GM18868 (cell line): ENCODE results near the gene ZHX3.
"Not testable (repeated sequence)": the region's sequence is repeated elsewhere in the genome, so short reads cannot be mapped to it uniquely, and the experiment has no call there.

Experiments
- ATAC-seq: cut with Tn5 transposase; IDR thresholded peaks from one replicate; pipeline ENCODE4 v1.9.1; 2021; ENCODE audit warnings: mild to moderate bottlenecking, moderate library complexity; ENCODE audit not compliant: unreplicated experiment

The ZHX3 gene

DNA sequence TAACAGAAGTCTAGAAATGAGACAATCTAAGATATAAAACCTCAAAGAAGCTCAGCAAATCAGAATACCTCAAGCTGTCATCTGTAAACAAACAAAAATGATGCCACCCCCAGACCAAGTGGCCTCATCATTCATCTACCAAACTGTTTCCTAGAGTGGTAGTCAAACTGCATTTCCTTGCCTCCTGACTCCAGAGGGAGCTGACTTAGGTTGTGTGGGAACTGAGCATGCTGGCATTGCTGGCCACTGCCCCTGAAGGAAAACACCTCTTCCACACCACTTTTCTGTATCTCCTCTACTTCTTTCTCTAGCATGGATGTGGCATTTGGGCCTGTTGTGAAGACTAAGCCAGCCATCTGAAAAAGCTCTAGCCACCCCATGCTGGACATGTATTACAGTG is 56.3 kb downstream of the ZHX3 start:
- ATAC-seq, result no peak

DNA sequence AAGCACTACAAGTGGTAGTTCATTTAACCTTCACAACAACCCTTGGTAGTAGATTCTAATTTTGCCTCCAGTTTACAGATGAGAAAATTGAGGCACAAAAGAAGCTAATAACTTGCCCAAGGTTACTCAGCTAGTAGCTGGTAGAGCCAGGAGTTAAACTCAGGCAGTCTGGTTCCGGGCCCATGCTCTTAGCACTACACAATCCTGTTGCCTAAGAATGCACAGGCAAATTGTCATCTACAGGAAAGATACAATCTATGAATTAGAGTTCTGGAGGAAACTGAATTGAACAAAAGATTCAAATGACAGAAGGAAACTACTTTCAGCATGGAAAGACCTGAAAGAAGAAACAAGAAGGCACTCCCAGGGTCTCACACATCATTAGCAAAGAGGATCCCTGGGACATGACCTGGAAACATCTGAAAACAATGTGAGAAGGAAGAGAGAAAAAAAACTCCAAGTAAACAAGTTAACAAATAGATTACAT is 56.8 kb downstream of the ZHX3 start:
- no peak for ATAC-seq

DNA sequence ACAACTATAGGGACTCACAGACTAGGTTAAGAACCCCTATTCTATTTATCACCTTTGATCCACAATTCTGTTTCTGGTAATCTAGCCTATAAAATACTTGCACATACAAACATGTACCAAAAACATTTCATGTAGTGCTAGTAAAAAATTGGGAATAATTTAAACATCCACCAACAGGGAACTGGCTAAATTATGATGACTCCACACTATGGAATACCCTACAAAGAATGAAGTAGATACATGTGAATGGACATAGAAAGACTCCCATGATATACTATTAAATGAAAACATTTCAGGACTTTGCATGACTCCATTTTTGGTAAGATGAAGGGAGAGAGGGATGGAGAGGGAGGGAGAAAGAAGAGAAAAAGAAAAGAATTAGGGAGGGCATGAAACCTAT is 58.2 kb downstream of the ZHX3 start:
- no peak for ATAC-seq

DNA sequence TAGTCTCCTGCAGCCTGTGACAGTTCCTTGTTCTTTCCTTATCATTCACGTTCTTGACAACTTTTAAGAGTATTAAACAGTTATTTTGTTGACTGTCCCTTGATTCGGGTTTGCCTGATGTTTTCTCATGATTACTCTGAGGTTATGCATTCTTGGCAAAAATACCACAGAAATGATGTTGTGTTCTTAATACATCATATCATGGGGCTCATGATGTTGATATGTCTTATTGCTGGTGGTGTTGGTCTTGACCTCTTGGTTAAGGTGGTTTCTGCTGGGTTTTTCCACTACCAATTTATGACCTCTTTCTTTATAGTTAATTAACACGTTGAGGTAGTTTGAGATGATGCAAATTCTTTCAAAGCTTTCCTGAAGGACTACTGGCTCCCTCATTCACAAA is 59.1 kb downstream of the ZHX3 start:
- no peak for ATAC-seq

DNA sequence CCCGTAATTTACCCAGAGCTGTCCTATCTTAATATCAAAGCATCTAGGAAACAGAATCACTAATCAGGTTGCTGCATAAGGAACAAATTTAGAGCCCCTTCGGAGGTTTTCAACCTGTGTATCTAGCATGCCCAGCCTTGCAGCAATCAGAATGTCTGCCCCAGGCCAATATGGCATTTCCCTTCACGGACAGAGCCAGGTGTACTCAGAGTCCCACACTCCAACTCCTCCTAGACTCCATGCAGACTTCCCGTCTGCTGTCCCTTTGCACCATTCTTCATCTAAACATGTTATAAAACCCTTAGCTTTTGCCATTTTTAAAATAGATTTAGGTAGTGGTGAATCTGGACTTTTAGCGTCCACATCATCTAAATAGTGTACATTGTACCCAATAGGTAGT is 61.0 kb downstream of the ZHX3 start:
- no peak for ATAC-seq

DNA sequence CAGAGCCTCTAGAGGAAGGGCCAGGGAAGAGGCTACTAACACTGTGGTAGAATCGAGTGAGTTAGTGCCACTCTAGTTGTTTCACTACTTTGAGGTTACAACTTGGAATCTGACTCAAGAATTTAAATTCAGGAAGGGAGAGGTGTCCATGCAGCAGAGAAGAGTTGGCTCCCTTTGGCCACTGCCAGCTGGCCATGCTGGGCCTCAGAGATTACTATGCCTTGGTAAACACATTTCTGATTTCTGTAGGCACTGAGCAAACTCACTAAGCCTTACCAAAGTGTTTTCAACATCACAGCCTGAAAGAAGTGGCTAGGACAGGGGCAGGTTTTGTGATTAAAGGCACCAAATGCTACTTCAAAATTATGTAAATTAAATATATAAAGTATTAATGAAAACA is 61.9 kb downstream of the ZHX3 start:
- no peak for ATAC-seq

DNA sequence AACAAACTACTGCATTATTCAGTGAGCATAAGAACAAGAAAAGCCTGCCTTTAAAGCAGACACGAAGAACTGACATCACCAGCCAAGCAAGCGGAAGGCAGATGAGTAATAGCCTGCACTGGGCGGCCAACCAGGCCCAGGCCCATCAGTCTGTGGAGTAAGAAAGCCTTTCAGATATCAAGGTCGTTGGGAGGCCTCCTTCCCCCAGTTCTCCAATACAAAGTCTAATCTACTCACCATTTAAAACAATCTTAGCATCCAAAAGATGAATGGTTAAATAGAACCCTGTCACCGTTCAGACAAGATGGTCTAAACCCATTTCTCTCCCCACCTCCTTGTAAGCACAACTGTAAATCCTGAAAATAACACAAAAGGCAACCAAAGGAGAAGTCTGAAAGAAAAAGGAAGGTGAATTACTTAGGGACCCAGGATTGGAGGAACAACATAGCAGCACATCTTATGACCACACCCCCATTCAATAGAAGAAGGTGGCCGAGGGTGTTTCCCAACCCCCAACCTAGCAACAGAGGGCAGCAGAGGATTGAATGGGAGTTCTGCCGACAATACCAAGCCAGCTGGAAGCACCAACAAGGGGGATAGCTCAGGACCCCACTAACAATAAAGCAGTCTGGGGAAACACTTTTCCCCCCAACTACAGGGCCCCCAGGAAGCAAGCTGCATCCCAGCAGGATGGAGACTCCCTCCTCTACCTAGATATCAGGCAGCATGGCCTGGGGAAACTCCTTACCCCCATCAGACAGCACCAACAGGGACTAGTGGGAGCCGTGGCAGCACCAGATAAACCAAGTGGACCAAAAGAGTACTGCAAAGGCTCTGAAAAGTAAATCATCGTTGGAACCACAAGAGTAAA is 67.9 kb downstream of the ZHX3 start:
- peak; percentile 66 for ATAC-seq

DNA sequence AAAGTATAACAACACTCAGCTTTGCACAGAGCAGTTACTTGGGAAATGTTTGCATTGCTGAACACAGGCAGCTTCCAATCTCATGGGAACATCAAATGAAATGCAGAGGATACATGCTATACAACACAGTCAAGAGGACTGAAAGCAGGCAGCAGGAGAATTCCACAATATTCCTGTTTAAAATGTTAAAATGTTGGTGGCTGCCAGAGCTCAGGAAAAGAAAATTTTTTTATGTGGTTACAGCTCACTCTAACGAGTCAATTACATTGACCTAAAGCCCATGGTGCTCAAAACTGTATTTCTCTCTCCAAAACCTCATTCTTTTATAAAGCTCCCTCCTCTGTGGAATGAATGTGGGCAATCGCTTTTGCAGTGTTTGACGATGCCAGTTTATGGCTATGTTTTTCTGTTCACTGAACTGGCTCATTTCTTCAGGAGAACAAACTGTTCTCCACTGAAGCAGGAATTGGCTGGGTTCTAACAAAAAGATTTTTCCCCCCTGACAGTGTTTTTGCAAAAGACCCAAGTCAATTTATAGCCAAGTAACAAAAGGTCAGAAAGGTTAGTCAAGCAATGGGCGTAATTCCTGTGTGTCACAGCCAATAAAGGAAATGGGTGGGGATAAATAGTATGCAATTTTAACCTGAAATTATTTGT is 69.0 kb downstream of the ZHX3 start:
- ATAC-seq, result no peak

DNA sequence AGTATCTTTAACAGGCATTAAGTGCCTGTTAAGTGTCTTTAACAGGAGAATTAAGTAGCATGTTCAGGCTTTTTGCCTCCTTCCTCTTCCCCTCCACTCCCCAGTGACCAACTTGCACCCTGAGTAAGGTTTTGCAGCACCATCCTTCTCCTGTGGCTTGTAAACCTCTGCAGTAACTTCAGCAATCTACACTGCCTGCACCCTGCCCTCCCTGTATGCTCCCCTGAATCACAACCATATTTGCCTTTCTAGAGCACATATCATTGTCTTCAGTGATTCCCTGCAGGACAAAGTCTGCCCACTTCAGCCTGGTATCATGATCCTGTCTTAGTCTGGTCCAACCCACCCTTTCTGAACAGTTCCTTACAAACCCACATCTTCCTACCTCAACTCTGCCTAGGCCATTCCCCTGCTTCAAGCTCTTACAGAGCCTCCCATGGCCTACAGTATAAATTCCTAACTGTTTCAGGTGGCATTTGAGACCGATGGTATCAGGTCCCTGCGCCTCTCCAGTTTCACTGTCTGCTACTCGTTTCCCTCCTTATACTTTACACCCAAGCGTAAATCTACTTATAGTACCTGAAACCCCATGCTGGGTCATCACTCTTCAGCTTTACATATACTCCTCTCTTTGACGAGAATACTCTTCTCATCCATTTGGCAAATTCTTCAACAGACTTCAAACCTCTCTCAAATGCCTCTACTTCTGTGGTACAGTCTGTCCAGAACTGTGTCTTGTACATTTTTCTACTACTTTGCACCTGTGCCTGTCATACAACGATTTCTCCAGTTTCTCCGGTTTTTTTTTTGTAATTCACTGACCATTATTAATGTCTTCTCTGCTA is 69.8 kb downstream of the ZHX3 start:
- ATAC-seq, result no peak

DNA sequence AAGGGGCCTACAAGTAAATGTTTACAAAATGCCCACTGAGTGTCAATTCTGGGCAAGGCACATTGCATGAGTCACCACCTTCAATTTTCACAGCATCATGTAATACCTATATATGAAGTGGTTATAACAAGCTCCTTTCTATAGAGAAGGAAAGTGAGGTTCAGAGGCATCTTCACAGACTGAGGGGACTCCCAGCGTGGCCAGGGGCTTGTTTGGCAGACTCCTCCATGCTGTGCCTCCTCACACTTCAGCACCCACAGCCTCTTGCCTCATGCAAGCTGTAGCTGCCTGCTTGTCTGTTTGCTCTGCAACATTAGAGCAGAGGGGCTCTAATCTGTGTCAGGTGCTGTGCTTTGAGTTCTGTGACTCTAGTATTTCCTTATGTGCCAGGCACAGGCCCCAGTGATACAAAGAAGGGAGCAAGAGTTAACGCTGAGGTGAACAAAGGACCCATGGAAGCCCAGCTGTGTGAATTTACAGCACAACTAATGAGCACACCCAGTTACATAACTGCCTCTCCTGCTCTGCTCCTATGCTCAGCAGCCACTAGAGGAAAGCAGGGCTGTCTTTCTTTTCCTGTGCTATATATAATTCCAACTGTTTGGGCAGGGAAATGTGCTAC is 72.3 kb downstream of the ZHX3 start:
- peak; percentile 35 for ATAC-seq

DNA sequence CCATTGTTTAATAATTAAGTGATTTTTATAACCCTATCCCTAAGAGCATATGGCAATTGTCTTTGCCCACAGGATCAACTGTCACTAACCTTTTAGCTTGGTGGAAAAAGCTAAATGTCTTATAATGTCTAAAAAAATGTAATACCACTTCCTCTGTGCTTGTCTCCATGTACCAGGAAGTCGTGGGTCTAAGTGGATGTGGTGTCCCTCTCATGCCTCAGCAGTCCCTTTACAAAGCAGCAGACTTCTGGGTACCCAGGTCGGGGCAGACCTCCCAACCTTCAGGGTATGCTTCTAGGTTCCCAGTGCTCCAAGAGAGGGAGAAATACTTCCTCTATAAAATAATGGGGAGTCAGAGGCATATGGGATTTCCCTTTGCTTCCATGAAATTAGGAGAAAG is 74.7 kb downstream of the ZHX3 start:
- ATAC-seq, result no peak

DNA sequence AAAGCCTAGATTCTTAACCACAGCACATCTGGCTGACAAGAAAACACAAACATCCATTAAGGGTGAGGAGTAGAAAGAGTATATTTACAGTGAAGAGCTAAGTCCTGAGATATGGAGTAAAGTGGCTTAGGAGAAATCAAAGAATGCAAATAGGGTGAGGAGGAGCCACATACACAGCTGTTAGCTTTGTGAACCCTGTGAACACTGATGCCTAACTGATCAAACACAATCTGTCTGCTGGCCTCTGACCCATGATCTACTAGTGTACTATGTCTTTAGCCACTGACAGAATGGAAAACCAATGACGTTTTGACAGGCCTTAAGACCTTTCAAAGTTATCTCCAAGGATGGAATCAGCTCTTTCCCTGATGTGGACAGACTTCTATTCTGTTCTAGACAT is 75.2 kb downstream of the ZHX3 start:
- no peak for ATAC-seq

DNA sequence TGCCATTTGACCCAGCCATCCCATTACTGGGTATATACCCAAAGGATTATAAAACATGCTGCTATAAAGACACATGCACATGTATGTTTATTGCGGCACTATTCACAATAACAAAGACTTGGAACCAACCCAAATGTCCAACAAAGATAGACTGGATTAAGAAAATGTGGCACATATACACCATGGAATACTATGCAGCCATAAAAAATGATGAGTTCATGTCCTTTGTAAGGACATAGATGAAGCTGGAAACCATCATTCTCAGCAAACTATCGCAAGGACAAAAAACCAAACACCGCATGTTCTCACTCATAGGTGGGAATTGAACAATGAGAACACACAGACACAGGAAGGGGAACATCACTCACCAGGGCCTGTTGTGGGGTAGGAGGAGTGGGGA is 80.3 kb downstream of the ZHX3 start:
- not testable (repeated sequence) for ATAC-seq

DNA sequence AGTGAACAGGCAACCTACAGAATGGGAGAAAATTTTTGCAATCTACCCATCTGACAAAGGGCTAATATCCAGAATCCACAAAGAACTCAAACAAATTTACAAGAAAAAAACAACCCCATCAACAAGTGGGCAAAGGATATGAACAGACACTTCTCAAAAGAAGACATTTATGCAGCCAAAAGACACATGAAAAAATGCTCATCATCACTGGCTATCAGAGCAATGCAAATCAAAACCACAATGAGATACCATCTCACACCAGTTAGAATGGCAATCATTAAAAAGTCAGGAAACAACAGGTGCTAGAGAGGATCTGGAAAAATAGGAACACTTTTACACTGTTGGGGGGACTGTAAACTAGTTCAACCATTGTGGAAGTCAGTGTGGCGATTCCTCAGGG is 80.7 kb downstream of the ZHX3 start:
- ATAC-seq, result not testable (repeated sequence)

DNA sequence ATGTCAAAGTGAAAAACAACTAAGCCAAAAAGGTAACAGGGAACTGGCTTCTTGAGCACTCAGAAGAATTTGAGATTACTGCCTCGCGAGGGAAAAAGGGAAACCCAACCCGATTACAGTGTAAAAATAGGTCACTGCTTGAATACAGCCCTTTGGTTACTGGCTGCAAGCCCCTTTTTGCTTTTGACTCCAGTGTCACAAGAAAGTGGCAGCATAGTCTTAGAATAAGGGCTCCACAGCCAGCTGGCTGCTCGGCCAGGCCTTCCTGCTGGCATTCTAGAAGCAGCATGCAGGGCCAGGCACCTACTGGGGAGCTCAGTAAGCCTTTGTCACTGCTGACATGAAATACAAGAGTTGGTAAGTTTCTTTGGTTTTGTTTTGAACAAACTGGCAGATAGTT is 83.0 kb downstream of the ZHX3 start:
- no peak for ATAC-seq

DNA sequence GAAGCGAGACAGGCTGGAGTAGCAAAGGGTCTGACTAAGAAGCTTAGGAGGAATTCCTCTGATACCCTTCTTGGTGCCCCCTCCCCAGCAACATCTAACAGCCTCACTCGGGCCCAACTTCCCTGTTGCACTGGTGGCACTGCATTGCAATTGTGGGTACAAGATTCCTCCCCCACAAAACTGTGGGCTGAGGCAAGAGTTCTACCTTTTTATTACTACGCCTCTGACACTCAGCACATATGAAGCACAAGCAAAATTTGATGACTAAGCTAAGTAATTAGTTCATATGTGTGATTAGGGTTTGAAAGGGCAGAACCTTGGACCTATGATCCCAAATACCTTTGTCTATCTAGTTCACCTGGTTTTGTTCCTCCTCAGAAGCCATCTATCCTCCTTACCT is 83.5 kb downstream of the ZHX3 start:
- ATAC-seq, result no peak

DNA sequence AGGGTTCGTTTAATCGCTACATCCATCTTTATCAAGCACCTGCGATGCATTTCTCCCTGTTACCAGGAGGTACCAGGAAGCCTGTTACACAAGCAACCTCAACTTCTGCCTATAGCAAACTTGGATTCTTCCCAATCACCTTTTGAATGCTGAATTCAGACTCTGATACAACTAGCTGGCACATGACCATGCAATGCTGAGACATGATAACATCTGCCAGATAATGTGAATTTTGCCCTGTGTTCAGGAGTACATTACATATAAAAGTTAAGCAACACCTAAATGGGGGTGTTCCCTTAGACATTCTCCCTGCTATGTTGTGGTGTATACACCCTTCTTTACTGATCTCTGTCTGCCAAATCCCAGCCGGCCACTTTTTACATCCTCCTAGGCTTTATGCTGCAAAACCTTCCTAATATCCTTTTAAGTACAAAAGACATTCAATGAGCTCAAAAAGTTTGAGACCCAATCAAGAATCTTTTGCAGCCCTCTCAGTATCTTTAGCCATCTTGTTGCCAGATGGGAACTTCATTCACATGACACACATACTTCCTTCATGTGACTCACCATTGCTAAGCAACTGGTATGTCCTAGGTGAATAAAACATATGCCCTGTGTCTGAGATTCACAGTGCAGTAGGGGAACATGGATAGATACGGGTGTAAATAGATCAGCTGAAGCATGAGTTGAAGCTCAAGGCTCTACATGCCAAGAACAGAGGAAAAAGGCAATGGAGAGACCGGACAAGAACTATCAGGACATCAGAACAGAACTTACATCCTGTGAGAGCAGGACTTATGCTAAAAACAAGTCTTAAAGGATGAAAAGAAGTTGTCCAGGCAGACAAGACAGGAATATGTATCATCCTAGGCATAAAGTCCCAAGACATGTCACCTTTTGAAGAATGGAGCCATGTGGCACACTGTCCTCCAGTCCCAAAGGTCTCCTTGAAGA is 84.3 kb downstream of the ZHX3 start:
- no peak for ATAC-seq

DNA sequence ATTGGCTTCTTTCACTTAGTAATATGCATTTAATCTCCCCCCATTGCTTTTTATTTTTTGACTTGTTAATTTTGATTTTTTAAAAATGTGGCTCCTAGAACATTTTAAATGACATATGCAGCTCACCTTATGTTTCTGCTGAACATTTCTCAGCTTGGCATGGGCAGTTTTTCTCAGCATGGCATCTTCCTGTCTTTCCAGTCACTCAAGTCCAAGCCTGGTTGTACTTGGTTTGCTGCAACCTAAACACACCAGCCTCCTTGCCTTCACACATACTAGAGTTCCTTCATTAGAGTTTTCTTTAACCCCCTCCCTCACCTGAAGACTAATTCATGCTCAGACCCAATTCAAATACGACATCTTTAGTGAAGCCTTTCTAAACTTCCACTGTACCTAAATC is 86.4 kb downstream of the ZHX3 start:
- ATAC-seq, result no peak

DNA sequence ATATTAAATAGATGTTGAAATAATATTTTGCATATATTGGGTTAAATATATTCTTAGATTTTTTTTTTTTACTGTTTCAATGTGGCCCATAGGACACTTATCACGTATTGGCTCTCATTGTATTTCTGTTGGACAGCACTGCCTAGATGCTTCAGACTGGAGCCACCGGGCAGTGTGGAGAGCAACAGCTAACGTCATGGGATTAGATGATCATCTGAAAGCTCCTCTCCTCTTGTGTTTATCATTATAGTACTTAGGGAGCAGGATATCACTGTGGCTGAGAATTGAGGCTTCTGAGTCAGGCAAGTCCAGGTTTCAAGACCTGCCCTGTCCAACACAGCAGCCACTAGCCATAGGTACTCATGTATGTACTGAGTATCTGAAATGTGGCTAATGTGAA is 87.4 kb downstream of the ZHX3 start:
- ATAC-seq, result no peak

DNA sequence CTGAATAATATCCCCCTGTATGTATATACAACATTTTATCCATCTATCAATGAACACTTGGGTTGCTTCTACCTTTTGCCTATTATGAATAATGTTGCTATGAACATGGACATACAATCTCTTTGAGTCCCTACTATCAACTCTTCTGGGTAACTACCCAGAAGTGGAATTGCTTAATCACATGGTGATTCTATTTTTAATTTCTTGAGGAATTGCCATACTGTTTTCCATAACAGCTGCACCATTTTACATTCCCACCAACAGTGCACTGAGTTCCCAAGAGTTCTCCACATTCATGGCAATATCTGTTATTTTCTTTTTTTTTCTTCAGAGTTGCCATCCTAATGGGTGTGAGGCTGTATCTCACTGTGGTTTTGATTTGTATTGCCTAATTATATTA is 88.3 kb downstream of the ZHX3 start:
- no peak for ATAC-seq
